ENCODE results near the gene KCTD5. TPM values are rescaled to one million over a fixed set of nuclear protein-coding genes. Genes with fewer than 3 reads are reported as not detected.

The KCTD5 gene
- total and polyA plus RNA-seq, 9 of the 15 experiments (the other 6 are each of a cell fraction or from before 2014, with no cell fraction given), result 0.73 to 58.3 (median 32.3) TPM

- TF ChIP-seq ZNF696 (CRISPR knock-in tag; conservative IDR thresholded peaks at IDR 0.05), result no peak
- no peak for TF ChIP-seq PRDM10 (IDR thresholded peaks at IDR 0.05; ENCODE audit: partially characterized antibody)
- TF ChIP-seq, protein P1, sequence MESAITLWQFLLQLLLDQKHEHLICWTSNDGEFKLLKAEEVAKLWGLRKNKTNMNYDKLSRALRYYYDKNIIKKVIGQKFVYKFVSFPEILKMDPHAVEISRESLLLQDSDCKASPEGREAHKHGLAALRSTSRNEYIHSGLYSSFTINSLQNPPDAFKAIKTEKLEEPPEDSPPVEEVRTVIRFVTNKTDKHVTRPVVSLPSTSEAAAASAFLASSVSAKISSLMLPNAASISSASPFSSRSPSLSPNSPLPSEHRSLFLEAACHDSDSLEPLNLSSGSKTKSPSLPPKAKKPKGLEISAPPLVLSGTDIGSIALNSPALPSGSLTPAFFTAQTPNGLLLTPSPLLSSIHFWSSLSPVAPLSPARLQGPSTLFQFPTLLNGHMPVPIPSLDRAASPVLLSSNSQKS (CRISPR knock-in tag; IDR thresholded peaks at IDR 0.05), result no peak; the same call in 1 of the 2 replicates
- TF ChIP-seq, protein P2, sequence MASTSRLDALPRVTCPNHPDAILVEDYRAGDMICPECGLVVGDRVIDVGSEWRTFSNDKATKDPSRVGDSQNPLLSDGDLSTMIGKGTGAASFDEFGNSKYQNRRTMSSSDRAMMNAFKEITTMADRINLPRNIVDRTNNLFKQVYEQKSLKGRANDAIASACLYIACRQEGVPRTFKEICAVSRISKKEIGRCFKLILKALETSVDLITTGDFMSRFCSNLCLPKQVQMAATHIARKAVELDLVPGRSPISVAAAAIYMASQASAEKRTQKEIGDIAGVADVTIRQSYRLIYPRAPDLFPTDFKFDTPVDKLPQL (IDR thresholded peaks at IDR 0.05; ENCODE audit: extremely low read depth, insufficient read length), result no peak
- TF ChIP-seq FOXA3 (CRISPR knock-in tag; conservative IDR thresholded peaks at IDR 0.05 in 1 of 2, IDR thresholded peaks at IDR 0.05 in 1 of 2), result 0 out of 4 replicates have a peak, but pooled peaks of 1 of the 2 experiments have one; percentile 12
- TF ChIP-seq, protein P3, sequence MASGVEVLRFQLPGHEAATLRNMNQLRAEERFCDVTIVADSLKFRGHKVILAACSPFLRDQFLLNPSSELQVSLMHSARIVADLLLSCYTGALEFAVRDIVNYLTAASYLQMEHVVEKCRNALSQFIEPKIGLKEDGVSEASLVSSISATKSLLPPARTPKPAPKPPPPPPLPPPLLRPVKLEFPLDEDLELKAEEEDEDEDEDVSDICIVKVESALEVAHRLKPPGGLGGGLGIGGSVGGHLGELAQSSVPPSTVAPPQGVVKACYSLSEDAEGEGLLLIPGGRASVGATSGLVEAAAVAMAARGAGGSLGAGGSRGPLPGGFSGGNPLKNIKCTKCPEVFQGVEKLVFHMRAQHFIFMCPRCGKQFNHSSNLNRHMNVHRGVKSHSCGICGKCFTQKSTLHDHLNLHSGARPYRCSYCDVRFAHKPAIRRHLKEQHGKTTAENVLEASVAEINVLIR (CRISPR knock-in tag; IDR thresholded peaks at IDR 0.05), result peak; percentile 80
- TF ChIP-seq HIVEP1 (CRISPR knock-in tag; IDR thresholded peaks at IDR 0.05), result 0 out of 2 replicates have a peak, but pooled peaks have one; percentile 7
- TF ChIP-seq ZNF277 (CRISPR knock-in tag; IDR thresholded peaks at IDR 0.05; ENCODE audit: borderline replicate concordance), result no peak
- no peak for TF ChIP-seq HDGF (IDR thresholded peaks at IDR 0.05)
- no peak for TF ChIP-seq BHLHE40 (IDR thresholded peaks at IDR 0.05; ENCODE audit: low read length)
Measured at GRCh38 chr16:2752035-2752849, 69.9 kb downstream of the KCTD5 start, which contains the start of gene SRRM2 (continued).
